ENCODE measurements around the gene PRR32. TPM values are rescaled to one million over a fixed set of nuclear protein-coding genes. Genes with fewer than 3 reads are reported as not detected.

The PRR32 gene, protein sequence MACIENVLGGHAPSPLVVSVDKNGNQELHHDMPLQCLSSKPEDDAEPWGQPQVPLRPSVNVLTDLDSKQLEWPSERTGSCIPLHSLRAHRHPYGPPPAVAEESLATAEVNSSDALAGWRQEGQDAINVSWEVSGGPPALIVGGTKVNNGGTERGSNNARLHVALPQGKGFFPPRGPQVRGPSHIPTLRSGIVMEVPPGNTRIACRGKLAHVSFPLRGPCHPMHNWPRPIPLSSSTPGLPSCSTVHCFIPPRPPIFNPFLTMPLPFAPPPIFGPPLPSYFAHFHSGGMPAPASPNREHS
- total RNA-seq, result not detected in 2 replicates

DNA sequence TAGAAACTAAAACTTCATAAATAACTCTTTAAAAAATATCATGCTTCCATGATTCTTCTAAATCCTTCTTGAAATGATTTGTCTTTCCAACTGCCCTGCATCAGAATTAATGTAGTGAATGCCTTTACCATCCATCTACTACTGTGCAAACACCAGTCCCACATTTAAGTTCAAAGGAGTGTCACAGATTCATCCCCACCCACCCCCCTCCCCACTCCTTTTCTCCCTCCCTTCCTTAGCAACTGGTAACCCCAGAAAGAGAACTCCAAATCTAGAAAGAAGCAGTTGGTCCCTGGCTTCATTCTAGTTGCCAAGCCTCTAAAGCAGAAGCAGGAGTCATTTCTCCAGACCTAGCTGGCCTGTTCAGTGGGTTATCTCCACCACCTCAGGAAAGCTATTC, at the start of gene PRR32:
Gene PRR32, plus strand, starts transcription at position 301 of the 400 bp plus-strand sequence. CDS start 115 bp downstream, outside the sequence.

All from bronchial smooth muscle cell (primary cell).